CD14-positive monocyte (primary cell): ENCODE measurements around the gene CUL7. TPM values are rescaled to one million over a fixed set of nuclear protein-coding genes. Genes with fewer than 3 reads are reported as not detected.
"Not testable (repeated sequence)": the region's sequence is repeated elsewhere in the genome, so short reads cannot be mapped to it uniquely, and the experiment has no call there.

Experiments used
- DNase-seq, 3 donors: peaks; one replicate each; pipeline ENCODE4 v3.0.0-alpha.2; 2011 to 2022
- H2AFZ ChIP-seq: 2 replicates; pipeline ENCODE4 v1.6.0; 2012; ENCODE audit warnings: mild to moderate bottlenecking, low read depth, low read length, inconsistent platforms; ENCODE audit not compliant: insufficient read depth, poor library complexity, severe bottlenecking
- H3K27ac ChIP-seq, 2 donors: 1 replicate in 1 of 2; 2 replicates in 1 of 2; pipeline ENCODE4 v1.5.1; 2012 to 2013; ENCODE audit warnings: low read length in 2 of 2, control low read depth in 1 of 2, inconsistent platforms in 1 of 2, low read depth in 1 of 2, mild to moderate bottlenecking in 1 of 2
- H3K27me3 ChIP-seq, 2 donors: one replicate each; pipeline versions ENCODE4 v1.6.0 to v1.6.1; 2011 to 2013; ENCODE audit warnings: low read length in 2 of 2; ENCODE audit not compliant: control insufficient read depth in 2 of 2, insufficient read depth in 2 of 2
- H3K36me3 ChIP-seq, 2 donors: replicated peaks in 1 of 2; 1 replicate in 1 of 2; 2 replicates in 1 of 2; pipeline versions ENCODE4 v1.5.1 to v1.6.1; 2012 to 2013; ENCODE audit warnings: low read length in 2 of 2, control low read depth in 1 of 2, inconsistent platforms in 1 of 2, mild to moderate bottlenecking in 1 of 2; ENCODE audit not compliant: insufficient read depth in 2 of 2, control insufficient read depth in 1 of 2
- H3K4me1 ChIP-seq, 2 donors: 1 replicate in 1 of 2; 2 replicates in 1 of 2; pipeline versions ENCODE4 v1.5.1 to v1.6.1; 2012 to 2013; ENCODE audit warnings: low read length in 2 of 2, control low read depth in 1 of 2, inconsistent platforms in 1 of 2, mild to moderate bottlenecking in 1 of 2, moderate library complexity in 1 of 2; ENCODE audit not compliant: insufficient read depth in 2 of 2, control insufficient read depth in 1 of 2
- H3K4me2 ChIP-seq: replicated peaks from 2 replicates; pipeline ENCODE3; 2012; ENCODE audit warnings: low read length, moderate library complexity, mild to moderate bottlenecking; ENCODE audit not compliant: poor library complexity, severe bottlenecking; ENCODE audit errors: extremely low read depth
- H3K4me3 ChIP-seq, 3 experiments: fragments of 200-600 bp in 1 of 3; sonication (generic) in 1 of 3; replicated peaks in 1 of 3; 1 replicate in 2 of 3; 2 replicates in 1 of 3; pipeline ENCODE4 v1.5.1; 2011 to 2013; ENCODE audit warnings: low read length in 3 of 3, mild to moderate bottlenecking in 3 of 3, control low read depth in 2 of 3, low read depth in 2 of 3, inconsistent platforms in 1 of 3, moderate library complexity in 1 of 3
- H3K79me2 ChIP-seq: 2 replicates; pipeline ENCODE4 v1.6.0; 2012; ENCODE audit warnings: mild to moderate bottlenecking, control low read depth, inconsistent platforms, low read length, moderate library complexity; ENCODE audit not compliant: insufficient read depth
- H3K9ac ChIP-seq: 2 replicates; pipeline ENCODE4 v1.6.0; 2017; ENCODE audit warnings: low read length, mild to moderate bottlenecking; ENCODE audit not compliant: insufficient read depth, poor library complexity, severe bottlenecking
- H3K9me3 ChIP-seq, 2 donors: replicated peaks in 1 of 2; 1 replicate in 1 of 2; 2 replicates in 1 of 2; pipeline versions ENCODE4 v1.5.1 to v1.6.1; 2012 to 2013; ENCODE audit warnings: low read length in 2 of 2, control low read depth in 1 of 2; ENCODE audit not compliant: control insufficient read depth in 1 of 2, insufficient read depth in 1 of 2
- H4K20me1 ChIP-seq: 2 replicates; pipeline ENCODE4 v1.6.0; 2012; ENCODE audit warnings: mild to moderate bottlenecking, low read length, control low read depth, moderate library complexity; ENCODE audit not compliant: insufficient read depth
- H3K27ac Mint-ChIP-seq, 7 donors: one replicate each; pipeline ENCODE4 v1.8.0; 2020; ENCODE audit warnings: mild to moderate bottlenecking in 7 of 7, mixed read lengths in 7 of 7, moderate library complexity in 6 of 7, inconsistent platforms in 2 of 7
- H3K27me3 Mint-ChIP-seq, 3 donors: one replicate each; pipeline ENCODE4 v1.8.0; 2021 to 2022; ENCODE audit warnings: low read depth in 3 of 3, mild to moderate bottlenecking in 3 of 3, mixed read lengths in 3 of 3, moderate library complexity in 3 of 3, inconsistent platforms in 1 of 3
- H3K36me3 Mint-ChIP-seq, 2 donors: one replicate each; pipeline ENCODE4 v1.8.0; 2020; ENCODE audit warnings: mixed read lengths in 2 of 2, inconsistent platforms in 1 of 2, mild to moderate bottlenecking in 1 of 2
- H3K4me1 Mint-ChIP-seq: one replicate; pipeline ENCODE4 v1.8.0; 2020; ENCODE audit warnings: mild to moderate bottlenecking, mixed read lengths
- H3K4me3 Mint-ChIP-seq, 2 donors: one replicate each; pipeline ENCODE4 v1.8.0; 2020; ENCODE audit warnings: mild to moderate bottlenecking in 2 of 2, mixed read lengths in 2 of 2, moderate library complexity in 1 of 2
- H3K9me3 Mint-ChIP-seq, 7 donors: one replicate each; pipeline ENCODE4 v1.8.0; 2020 to 2022; ENCODE audit warnings: mixed read lengths in 7 of 7, mild to moderate bottlenecking in 6 of 7, moderate library complexity in 6 of 7, inconsistent platforms in 2 of 7
- WGBS: methylation state at CpG from one replicate; pipeline ENCODE4 v1.1.5; 2013; ENCODE audit warnings: missing lambda C conversion rate; ENCODE audit not compliant: insufficient coverage; 5-methylcytosine and 5-hydroxymethylcytosine counted together
- intact Hi-C, 2 donors: fragments of 100-400 bp; cut with micrococcal nuclease; formaldehyde crosslinking; loops; one replicate each; pipeline versions ENCODE4 v1.15.0 to v1.15.1; 2023
- polyA plus RNA-seq, 3 donors: library from polyadenylated mRNA; depleted of rRNA in 1 of 3; unstranded in 2 of 3; stranded (reverse) in 1 of 3; fragments of 300-500 nt in 2 of 3; fragments of >200 nt in 1 of 3; fragmentation: Illumina TruSeq in 2 of 3; gene quantifications; 1 replicate in 2 of 3; 2 replicates in 1 of 3; pipeline ENCODE4 v1.2.3, GENCODE V29; 2012 to 2021
- TF ChIP-seq, protein P1 (sequence below): fragments of 200-600 bp; IDR thresholded peaks from one replicate; pipeline ENCODE4 v1.8.0; 2022; ENCODE audit warnings: antibody characterized with exemption, mild to moderate bottlenecking

Gene CUL7
- polyA plus RNA-seq, 3 donors, result 1.2 to 11.6 (median 2.4) TPM

DNA sequence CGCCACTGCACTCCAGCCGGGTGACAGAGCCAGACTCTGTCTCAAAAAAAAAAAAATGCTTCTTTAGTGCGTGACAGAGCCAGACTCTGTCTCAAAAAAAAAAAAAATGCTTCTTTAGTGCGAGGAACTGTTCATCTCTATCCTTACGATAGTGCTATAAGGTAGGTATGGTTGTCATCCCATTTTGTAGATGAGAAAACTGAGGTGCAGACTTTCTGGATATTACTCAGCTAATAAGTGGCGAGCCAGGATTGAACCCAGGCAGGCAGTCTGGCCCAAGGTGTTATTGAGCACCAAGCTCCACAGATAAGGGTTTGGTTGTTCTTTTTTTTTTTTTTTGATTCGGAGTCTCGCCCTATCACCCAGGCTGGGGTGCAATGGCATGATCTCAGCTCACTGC is 51.8 kb downstream of the CUL7 start:
- no peak overlapping the region for H3K4me3 ChIP-seq
- no peak overlapping the region for H3K27ac Mint-ChIP-seq
- H3K4me3 Mint-ChIP-seq, result no peak overlapping the region
- H3K9me3 Mint-ChIP-seq, result no peaks in the 10 kb centered on the region
- peaks cover 13 to 32% of the 10 kb centered on the region in 2 donors for H3K36me3 Mint-ChIP-seq
- TF ChIP-seq, protein P1, sequence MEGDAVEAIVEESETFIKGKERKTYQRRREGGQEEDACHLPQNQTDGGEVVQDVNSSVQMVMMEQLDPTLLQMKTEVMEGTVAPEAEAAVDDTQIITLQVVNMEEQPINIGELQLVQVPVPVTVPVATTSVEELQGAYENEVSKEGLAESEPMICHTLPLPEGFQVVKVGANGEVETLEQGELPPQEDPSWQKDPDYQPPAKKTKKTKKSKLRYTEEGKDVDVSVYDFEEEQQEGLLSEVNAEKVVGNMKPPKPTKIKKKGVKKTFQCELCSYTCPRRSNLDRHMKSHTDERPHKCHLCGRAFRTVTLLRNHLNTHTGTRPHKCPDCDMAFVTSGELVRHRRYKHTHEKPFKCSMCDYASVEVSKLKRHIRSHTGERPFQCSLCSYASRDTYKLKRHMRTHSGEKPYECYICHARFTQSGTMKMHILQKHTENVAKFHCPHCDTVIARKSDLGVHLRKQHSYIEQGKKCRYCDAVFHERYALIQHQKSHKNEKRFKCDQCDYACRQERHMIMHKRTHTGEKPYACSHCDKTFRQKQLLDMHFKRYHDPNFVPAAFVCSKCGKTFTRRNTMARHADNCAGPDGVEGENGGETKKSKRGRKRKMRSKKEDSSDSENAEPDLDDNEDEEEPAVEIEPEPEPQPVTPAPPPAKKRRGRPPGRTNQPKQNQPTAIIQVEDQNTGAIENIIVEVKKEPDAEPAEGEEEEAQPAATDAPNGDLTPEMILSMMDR, result no peak
- H3K4me1 ChIP-seq, result no peaks in the 10 kb centered on the region
- H3K27me3 Mint-ChIP-seq, result peaks cover 0 to 2% (median 0%) of the 10 kb centered on the region in 3 donors
- H3K4me2 ChIP-seq, result no peak overlapping the region
- intact Hi-C loops, result no loop called here
- no peaks in the 10 kb centered on the region for H3K9me3 ChIP-seq
- no peaks in the 10 kb centered on the region for H3K79me2 ChIP-seq
- H3K4me1 Mint-ChIP-seq, result no peaks in the 10 kb centered on the region
- no peak overlapping the region for H3K27ac ChIP-seq
- no peak overlapping the region for H2AFZ ChIP-seq
- no peak for DNase-seq
- no peaks in the 10 kb centered on the region for H4K20me1 ChIP-seq
- WGBS, result 76% methylated on average over 4 of the region's 8 CpGs
- no peak overlapping the region for H3K9ac ChIP-seq
- no peaks in the 10 kb centered on the region for H3K27me3 ChIP-seq
- H3K36me3 ChIP-seq, result peaks cover 11 to 29% of the 10 kb centered on the region in 2 donors

- H3K9me3 ChIP-seq, H3K27me3 Mint-ChIP-seq, H3K4me3 ChIP-seq, H3K27ac ChIP-seq, H4K20me1 ChIP-seq, H2AFZ ChIP-seq, H3K4me1 ChIP-seq, DNase-seq, H3K4me3 Mint-ChIP-seq, H3K9me3 Mint-ChIP-seq, H3K4me2 ChIP-seq, H3K27me3 ChIP-seq, H3K79me2 ChIP-seq, intact Hi-C loops, H3K4me1 Mint-ChIP-seq, H3K9ac ChIP-seq: not testable (repeated sequence)
- 95% methylated on average over 6 of the region's 9 CpGs for WGBS
- Mint-ChIP-seq H3K36me3 (peaks cover 3 to 38% of the 10 kb centered on the region in 2 donors), H3K27ac (peak overlapping the region in 1 of 7 donors; percentile 36)
- H3K36me3 ChIP-seq, result peaks cover 0 to 12% of the 10 kb centered on the region in 2 donors
These were observed 55.4 kb downstream of the CUL7 start for GRCh38 chr6:42998205-42998604.
